Tibial nerve (tissue), 4 donors: ENCODE data around the gene TTC12. TPM values are rescaled to one million over a fixed set of nuclear protein-coding genes. Genes with fewer than 3 reads are reported as not detected.

Experiments
- DNase-seq, 2 donors: peaks; one replicate each; pipeline ENCODE4 v3.0.0-alpha.2; 2019; ENCODE audit warnings: low spot score in 2 of 2
- H3K27ac ChIP-seq, 4 donors: fragments of 200-600 bp; sonication (generic) in 3 of 4; one replicate each; pipeline ENCODE4 v1.5.1; 2017 to 2019; ENCODE audit warnings: mild to moderate bottlenecking in 1 of 4
- H3K27me3 ChIP-seq, 2 donors: fragments of 200-600 bp; sonication (generic) in 1 of 2; one replicate each; pipeline versions ENCODE4 v1.5.1 to v1.6.0; 2017 to 2019
- H3K36me3 ChIP-seq, 3 donors: fragments of 200-600 bp; sonication (generic); one replicate each; pipeline ENCODE4 v1.5.1; 2018 to 2019
- H3K4me1 ChIP-seq, 4 donors: fragments of 200-600 bp; sonication (generic) in 3 of 4; one replicate each; pipeline ENCODE4 v1.5.1; 2017 to 2019
- H3K4me3 ChIP-seq, 4 donors: fragments of 200-600 bp; sonication (generic) in 3 of 4; one replicate each; pipeline ENCODE4 v1.5.1; 2017 to 2019; ENCODE audit warnings: mild to moderate bottlenecking in 1 of 4, moderate library complexity in 1 of 4
- H3K9me3 ChIP-seq, 4 donors: fragments of 200-600 bp; sonication (generic) in 3 of 4; one replicate each; pipeline ENCODE4 v1.5.1; 2017 to 2019
- CTCF ChIP-seq, 5 experiments: fragments of 200-600 bp in 3 of 5; fragments of 450-650 bp in 2 of 5; sonication (generic) in 3 of 5; IDR thresholded peaks; one replicate each; pipeline ENCODE4 v1.5.1; 2016 to 2019; ENCODE audit warnings: antibody characterized with exemption in 5 of 5, mild to moderate bottlenecking in 3 of 5, moderate library complexity in 2 of 5
- EP300 ChIP-seq, 2 donors: sonication (generic); formaldehyde crosslinking; IDR thresholded peaks; one replicate each; pipeline ENCODE4 v1.6.1; 2017; ENCODE audit warnings: antibody characterized with exemption in 2 of 2, mild to moderate bottlenecking in 1 of 2
- POLR2A ChIP-seq, 2 donors: fragments of 450-650 bp; IDR thresholded peaks; one replicate each; pipeline ENCODE4 v1.6.1; 2017; ENCODE audit warnings: antibody characterized with exemption in 2 of 2, mild to moderate bottlenecking in 2 of 2, moderate library complexity in 2 of 2
- WGBS, 2 donors: methylation state at CpG; one replicate each; pipeline ENCODE4 v1.1.5; 2018; 5-methylcytosine and 5-hydroxymethylcytosine counted together
- total RNA-seq, 4 donors: library from RNA; depleted of rRNA; stranded (reverse); fragments of >200 nt; gene quantifications; one replicate each; pipeline ENCODE4 v1.1.0, GENCODE V29; 2016

Gene TTC12
- total RNA-seq, 4 donors from 2014 or later: 10.2 to 29.7 (median 23.9) TPM

DNA sequence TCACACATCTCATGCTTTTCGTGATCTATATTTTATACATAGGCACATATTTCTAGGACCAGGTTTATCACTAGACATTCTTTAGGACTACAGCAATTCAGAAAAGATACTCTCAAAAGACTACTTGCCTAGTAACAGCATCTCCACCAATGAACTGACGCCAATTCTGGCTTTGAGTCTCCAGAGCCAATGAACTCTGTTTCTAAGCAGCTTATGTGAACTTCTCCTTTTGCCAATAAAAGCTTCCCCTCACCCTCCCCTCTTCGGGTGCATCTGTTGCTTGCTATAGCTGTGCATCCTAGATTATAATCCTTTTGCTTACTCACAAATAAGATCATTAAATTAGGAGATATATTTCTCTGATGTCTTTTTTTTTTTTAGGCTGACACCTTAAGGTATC lies 61.8 kb downstream of the TTC12 start:
- Histone ChIP-seq H3K27ac (no peak overlapping the region), H3K36me3 (peaks cover 0 to 15% (median 0%) of the 10 kb centered on the region in 3 donors), H3K4me1 (no peaks in the 10 kb centered on the region), H3K27me3 (no peaks in the 10 kb centered on the region), H3K9me3 (no peaks in the 10 kb centered on the region), H3K4me3 (no peak overlapping the region)
- WGBS, 2 donors: 44 to 62% methylated on average over 3 of the region's 3 CpGs
- TF ChIP-seq EP300 (IDR thresholded peaks at IDR 0.05): no peak
- TF ChIP-seq POLR2A (IDR thresholded peaks at IDR 0.05): no peak
- no peak for TF ChIP-seq CTCF (IDR thresholded peaks at IDR 0.05)
- DNase-seq: no peak

DNA sequence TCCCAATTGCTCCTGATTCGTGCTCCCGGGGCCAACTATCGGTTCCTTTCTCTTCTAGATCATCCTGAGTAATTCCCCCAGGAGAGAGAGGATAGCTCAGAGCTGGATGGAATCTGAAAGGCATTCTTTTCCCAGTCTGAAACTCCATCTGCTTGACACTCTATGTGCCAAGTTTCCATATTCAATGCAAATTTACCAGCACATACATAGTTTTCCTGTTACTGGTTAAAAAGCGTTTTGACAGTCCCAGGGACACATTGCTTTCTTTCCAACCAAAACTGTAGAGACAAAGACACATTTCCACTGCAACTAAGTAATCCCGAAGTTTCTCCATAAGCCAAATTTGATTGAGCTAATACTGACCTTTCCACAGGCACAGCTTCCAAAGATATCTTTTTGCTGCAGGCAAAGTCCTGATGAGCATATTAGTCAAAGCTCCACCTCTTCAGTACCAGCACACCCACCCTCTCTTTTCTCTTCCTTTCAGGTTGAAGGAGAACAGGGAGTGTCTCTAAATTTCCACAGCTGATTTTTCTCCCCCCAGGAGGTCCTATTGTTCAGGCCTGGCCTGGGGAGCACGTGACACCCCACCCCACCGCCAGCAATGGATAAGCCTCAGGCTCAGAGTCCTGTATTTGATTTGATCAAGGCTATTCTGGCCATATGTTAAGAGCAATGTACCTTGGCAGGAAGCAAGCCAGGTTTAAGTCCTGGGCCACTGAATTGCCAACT lies 63.5 kb downstream of the TTC12 start:
- Histone ChIP-seq H3K27me3 (no peaks in the 10 kb centered on the region), H3K27ac (no peak overlapping the region), H3K4me1 (no peaks in the 10 kb centered on the region), H3K36me3 (peaks cover 0 to 11% (median 0%) of the 10 kb centered on the region in 3 donors), H3K4me3 (no peak overlapping the region), H3K9me3 (no peaks in the 10 kb centered on the region)
- TF ChIP-seq CTCF (IDR thresholded peaks at IDR 0.05): no peak
- no peak for TF ChIP-seq EP300 (IDR thresholded peaks at IDR 0.05)
- TF ChIP-seq POLR2A (IDR thresholded peaks at IDR 0.05): no peak
- whole genome bisulfite sequencing, 2 donors: 46 to 50% methylated on average over 7 of the region's 7 CpGs
- no peak for DNase-seq

GRCh38 chr11:113378692-113379091 lies 64.3 kb downstream of the TTC12 start:
- WGBS, 2 donors: 71 to 92% methylated on average over 1 of the region's 1 CpG
- no peaks in the 10 kb centered on the region for H3K4me1 ChIP-seq
- H3K9me3 ChIP-seq: no peaks in the 10 kb centered on the region
- DNase-seq: no peak
- TF ChIP-seq CTCF (IDR thresholded peaks at IDR 0.05): no peak
- no peak for TF ChIP-seq EP300 (IDR thresholded peaks at IDR 0.05)
- TF ChIP-seq POLR2A (IDR thresholded peaks at IDR 0.05): no peak
- H3K4me3 ChIP-seq: no peak overlapping the region
- no peaks in the 10 kb centered on the region for H3K27me3 ChIP-seq
- H3K36me3 ChIP-seq: peaks cover 0 to 11% (median 0%) of the 10 kb centered on the region in 3 donors
- H3K27ac ChIP-seq: no peak overlapping the region

- DNase-seq: no peak
- peaks cover 0 to 6% of the 10 kb centered on the region in 2 donors for H3K27me3 ChIP-seq
Observed at GRCh38 chr11:113382121-113382520, 67.7 kb downstream of the TTC12 start.

More at GRCh38 chr11:113382121-113382520, 67.7 kb downstream of the TTC12 start:
- no peak for TF ChIP-seq EP300 (IDR thresholded peaks at IDR 0.05)
- TF ChIP-seq CTCF (IDR thresholded peaks at IDR 0.05): no peak
- TF ChIP-seq POLR2A (IDR thresholded peaks at IDR 0.05): no peak
- Histone ChIP-seq H3K4me3 (no peak overlapping the region), H3K9me3 (no peaks in the 10 kb centered on the region), H3K4me1 (no peaks in the 10 kb centered on the region), H3K27ac (no peak overlapping the region), H3K36me3 (peaks cover 0 to 23% (median 0%) of the 10 kb centered on the region in 3 donors)
